ENCODE data around the gene H1-8.
A peak's percentile ranks its signal among the peaks of the same experiment; 100 is the strongest.

The H1-8 gene

DNA sequence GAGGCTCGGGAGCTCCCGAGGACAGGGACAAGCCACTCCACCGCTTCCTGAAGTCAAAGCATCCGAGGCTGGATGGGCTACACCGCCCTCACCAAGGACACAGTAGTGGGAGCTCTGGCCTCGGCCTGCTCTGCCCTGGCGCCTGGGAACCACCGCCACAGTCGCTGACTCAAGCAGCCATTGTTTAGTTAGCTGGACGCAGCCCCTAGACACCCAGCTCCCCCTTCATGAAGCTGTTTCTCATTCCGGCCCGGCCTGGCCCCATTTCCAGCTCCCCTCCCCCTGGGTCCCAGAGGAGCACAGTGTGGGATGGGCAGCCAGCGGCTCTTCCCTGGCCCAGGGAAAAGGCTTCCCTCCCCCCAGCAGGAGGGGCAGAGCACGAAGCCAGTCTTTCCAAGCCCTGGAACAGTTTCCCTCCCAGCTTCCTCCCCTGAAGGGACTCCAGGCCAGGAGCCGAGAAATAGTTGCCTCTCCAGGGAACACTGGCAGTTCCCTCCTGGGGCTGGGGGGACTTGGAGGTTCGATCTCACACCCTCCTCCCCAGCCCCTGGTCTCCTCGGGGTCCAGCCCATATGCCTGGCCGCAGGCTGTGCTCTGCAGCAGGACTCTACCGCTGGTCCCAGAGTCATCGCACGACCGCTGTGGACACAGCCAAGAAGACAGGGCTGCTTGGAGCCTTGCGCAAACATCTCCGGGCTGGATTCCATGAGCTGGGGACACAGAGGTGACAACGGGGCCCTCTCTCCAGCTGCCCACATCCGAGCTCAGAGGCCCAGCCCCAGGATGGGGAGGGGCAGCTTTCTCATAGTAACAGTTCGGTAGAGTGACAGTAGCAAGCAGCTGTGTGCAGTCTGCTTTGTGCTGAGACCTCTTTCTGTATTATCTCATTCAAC lies 53.5 kb downstream of the H1-8 start:
- no peak for DNase-seq

DNA sequence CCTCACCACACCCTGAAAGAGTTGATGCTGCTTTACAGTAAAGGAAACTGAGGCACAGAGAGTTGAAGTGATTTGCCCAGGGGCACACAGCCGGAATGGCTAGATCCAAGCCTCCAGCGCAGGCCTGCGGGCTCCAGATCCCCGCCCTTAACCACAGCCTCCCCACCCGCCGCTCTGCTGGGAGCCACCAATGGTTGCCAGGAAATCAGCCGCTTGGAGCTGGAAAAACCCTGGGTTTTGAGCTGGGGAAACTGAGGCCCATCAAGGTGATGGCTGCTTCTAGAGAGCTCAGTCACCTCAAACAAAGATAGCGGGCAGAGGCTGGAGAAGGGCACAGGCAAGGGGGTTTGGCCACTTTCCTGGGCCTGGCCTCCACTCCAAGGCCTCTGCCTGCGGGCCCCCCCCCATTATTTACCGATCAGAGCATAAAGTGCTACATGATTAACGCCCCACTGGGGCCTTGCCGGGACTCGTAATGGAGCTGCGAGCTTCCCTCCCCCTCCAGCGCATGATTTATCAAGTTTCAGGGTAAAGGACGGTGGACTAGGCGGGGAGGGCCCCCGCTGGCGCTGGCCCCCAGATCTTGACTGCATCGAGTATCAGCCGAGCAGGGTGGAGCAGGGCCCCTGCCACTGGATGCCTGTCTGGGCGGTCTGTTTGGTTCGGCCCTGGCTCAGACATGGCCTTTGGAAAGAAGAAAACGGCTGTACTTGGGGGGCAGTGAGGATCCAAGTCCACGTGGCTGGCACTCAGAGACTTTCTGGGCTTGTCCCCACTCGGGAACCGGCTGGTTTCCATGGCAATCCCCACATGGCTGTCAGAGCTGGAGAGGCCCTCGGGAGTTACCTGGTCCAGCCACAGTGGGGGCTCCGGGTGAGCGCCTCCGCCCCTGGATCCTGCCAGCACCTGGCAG lies 54.4 kb downstream of the H1-8 start:
- DNase-seq: no peak

GRCh38 chr3:129598000-129598381 lies 55.0 kb downstream of the H1-8 start:
- no peak for DNase-seq

- DNase-seq: no peak
Observed at GRCh38 chr3:129598484-129598883, 55.5 kb downstream of the H1-8 start.

GRCh38 chr3:129599073-129599472 lies 56.1 kb downstream of the H1-8 start:
- no peak for DNase-seq

- DNase-seq: peak; percentile 53
Observed at GRCh38 chr3:129599607-129600006, 56.6 kb downstream of the H1-8 start.

DNA sequence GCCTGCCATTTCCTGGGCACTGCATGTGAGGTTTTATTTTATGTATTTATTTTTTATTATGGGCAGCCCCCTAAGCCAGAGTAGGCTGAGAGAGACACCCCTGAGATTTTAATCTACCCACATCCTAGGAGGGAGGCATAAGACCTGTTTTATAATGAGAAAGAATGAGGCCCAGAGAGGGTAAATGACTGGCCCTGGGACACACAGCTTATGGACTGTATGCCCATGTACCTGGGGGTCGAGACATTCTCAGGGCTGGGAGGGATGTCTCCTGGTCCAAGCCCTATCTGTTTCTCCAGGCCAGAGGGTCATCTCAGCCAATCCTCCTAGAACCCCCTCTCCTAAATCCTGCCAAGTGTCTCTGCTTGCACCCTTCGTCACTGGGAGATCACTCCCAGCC lies 57.4 kb downstream of the H1-8 start:
- DNase-seq: no peak

Data from NCI-H226 (cell line).